Measurements from ENCODE around the gene QPCT. TPM values are rescaled to one million over a fixed set of nuclear protein-coding genes. Genes with fewer than 3 reads are reported as not detected.
"Not testable (repeated sequence)": the region's sequence is repeated elsewhere in the genome, so short reads cannot be mapped to it uniquely, and the experiment has no call there.

QPCT gene
- total and polyA plus RNA-seq, 5 experiments from 2014 or later, result 0.20 to 0.52 (median 0.50) TPM; not detected in 2

GRCh38 chr2:37405781-37406180 lies 61.4 kb downstream of the QPCT start:
- peaks cover 0 to 7% (median 7%) of the 10 kb centered on the region in 3 donors for H3K36me3 Mint-ChIP-seq
- POLR2A ChIA-PET, result no interaction called here
- DNase-seq (no peak), ATAC-seq (no peak)
- no peak overlapping the region for H3K27ac Mint-ChIP-seq
- H3K9me3 Mint-ChIP-seq, result peaks cover 0 to 12% (median 2%) of the 10 kb centered on the region in 9 donors
- peaks cover 0 to 22% (median 4%) of the 10 kb centered on the region in 5 donors for H3K27me3 Mint-ChIP-seq
- no peak overlapping the region for H3K4me3 Mint-ChIP-seq
- no peaks in the 10 kb centered on the region for H3K4me1 Mint-ChIP-seq

GRCh38 chr2:37412231-37412630 lies 67.8 kb downstream of the QPCT start:
- DNase-seq (no peak), ATAC-seq (no peak)
- no peak overlapping the region for H3K4me3 Mint-ChIP-seq
- H3K27ac Mint-ChIP-seq, result no peak overlapping the region
- POLR2A ChIA-PET, result interaction anchor here (1.1 kb wide), 1 partner anchor 15 kb away, joined by 5 read pairs; no protein-coding TSS in a partner anchor
- H3K9me3 Mint-ChIP-seq, result no peaks in the 10 kb centered on the region
- H3K4me1 Mint-ChIP-seq, result peaks cover 7 to 13% (median 11%) of the 10 kb centered on the region in 4 donors
- H3K36me3 Mint-ChIP-seq, result no peaks in the 10 kb centered on the region
- peaks cover 2 to 19% (median 4%) of the 10 kb centered on the region in 5 donors for H3K27me3 Mint-ChIP-seq

DNA sequence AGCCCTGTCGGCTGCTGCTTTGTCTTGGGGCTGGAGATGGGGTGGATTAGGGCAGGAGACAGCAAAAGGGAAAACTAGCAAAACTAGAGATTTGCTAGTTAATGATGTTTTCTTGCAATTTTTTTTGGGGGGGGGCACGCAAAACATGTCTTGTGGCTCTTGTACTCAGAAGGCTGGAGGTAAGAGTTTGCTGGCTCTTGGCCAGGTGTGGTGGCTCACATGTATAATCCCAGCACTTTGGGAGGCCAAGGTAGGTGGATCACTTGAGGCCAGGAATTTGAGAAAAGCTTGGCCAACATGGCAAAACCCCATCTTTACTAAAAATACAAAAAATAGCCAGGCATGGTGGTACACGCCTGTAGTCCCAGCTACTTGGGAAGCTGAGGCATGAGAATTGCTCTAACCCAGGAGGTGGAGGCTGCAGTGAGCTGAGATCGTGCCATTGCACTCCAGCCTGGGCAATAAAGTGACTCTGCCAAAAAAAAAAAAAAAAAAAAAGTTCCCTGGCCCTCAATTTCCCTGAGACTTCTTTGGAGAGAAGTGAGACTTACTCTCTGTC lies 69.6 kb downstream of the QPCT start:
- Mint-ChIP-seq H3K4me1 (peaks cover 7 to 13% (median 11%) of the 10 kb centered on the region in 4 donors), H3K27me3 (peaks cover 0 to 11% (median 3%) of the 10 kb centered on the region in 5 donors)
- H3K4me3 Mint-ChIP-seq, H3K36me3 Mint-ChIP-seq, H3K9me3 Mint-ChIP-seq, H3K27ac Mint-ChIP-seq, ATAC-seq, DNase-seq: not testable (repeated sequence)
- POLR2A ChIA-PET, result interaction anchor here (0.7 to 2.4 kb wide), 7 partner anchors 13 to 419 kb away, joined by 3 to 11 read pairs (median 5); partner anchors contain the start of gene CDC42EP3

GRCh38 chr2:37414470-37414949 lies 70.1 kb downstream of the QPCT start:
- DNase-seq (peak in 4 of 10 donors; percentile 18 to 61 (median 56)), ATAC-seq (peak; percentile 73 to 82)
- peaks cover 7 to 13% (median 11%) of the 10 kb centered on the region in 4 donors for H3K4me1 Mint-ChIP-seq
- peak overlapping the region in 2 of 10 donors; percentile 4 to 46 for H3K27ac Mint-ChIP-seq
- POLR2A ChIA-PET, result interaction anchor here (0.7 to 2.4 kb wide), 8 partner anchors 14 to 418 kb away, joined by 3 to 11 read pairs (median 4); partner anchors contain the start of gene CDC42EP3
- H3K27me3 Mint-ChIP-seq, result peaks cover 0 to 6% (median 0%) of the 10 kb centered on the region in 5 donors
- no peaks in the 10 kb centered on the region for H3K36me3 Mint-ChIP-seq
- H3K4me3 Mint-ChIP-seq, result peak overlapping the region in 2 of 10 donors; percentile 5 to 9
- peaks cover 0 to 1% (median 0%) of the 10 kb centered on the region in 9 donors for H3K9me3 Mint-ChIP-seq

- Mint-ChIP-seq H3K9me3 (peaks cover 0 to 2% (median 0%) of the 10 kb centered on the region in 9 donors), H3K36me3 (no peaks in the 10 kb centered on the region), H3K4me3 (no peak overlapping the region), H3K27me3 (peaks cover 0 to 5% (median 0%) of the 10 kb centered on the region in 5 donors), H3K27ac (peak overlapping the region in 3 of 10 donors; percentile 22 to 80 (median 30)), H3K4me1 (peaks cover 7 to 13% (median 11%) of the 10 kb centered on the region in 4 donors)
- ATAC-seq (no peak), DNase-seq (no peak)
- POLR2A ChIA-PET, result interaction anchor here (0.7 to 2.4 kb wide), 7 partner anchors 19 to 417 kb away, joined by 3 to 11 read pairs (median 4); partner anchors contain the start of gene CDC42EP3
Measured at GRCh38 chr2:37415128-37415820, 70.8 kb downstream of the QPCT start.

DNA sequence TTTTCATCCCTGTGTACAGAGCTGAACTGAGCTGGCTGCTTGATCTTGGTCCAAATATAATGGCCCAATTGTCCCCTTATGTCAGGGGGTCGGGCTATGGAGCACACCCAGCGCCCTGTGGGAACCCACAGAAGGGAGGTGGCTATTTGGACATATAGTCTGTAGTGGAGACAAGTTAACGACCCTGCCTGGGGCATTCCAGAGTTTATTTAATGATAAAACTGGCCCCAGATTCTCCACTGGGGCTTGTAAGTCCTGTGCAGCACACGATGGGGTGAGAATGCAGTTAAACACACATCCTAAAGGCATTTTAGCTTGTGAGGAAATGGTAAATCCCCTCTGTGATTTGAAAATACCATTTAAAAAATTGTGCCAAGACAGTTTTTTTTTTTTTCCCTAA lies 72.9 kb downstream of the QPCT start:
- POLR2A ChIA-PET, result no interaction called here
- Mint-ChIP-seq H3K27me3 (no peaks in the 10 kb centered on the region), H3K36me3 (no peaks in the 10 kb centered on the region), H3K27ac (no peak overlapping the region), H3K4me1 (peaks cover 7 to 13% (median 11%) of the 10 kb centered on the region in 4 donors), H3K9me3 (peaks cover 0 to 2% (median 0%) of the 10 kb centered on the region in 9 donors), H3K4me3 (no peak overlapping the region)
- no peak for ATAC-seq
- no peak for DNase-seq

DNA sequence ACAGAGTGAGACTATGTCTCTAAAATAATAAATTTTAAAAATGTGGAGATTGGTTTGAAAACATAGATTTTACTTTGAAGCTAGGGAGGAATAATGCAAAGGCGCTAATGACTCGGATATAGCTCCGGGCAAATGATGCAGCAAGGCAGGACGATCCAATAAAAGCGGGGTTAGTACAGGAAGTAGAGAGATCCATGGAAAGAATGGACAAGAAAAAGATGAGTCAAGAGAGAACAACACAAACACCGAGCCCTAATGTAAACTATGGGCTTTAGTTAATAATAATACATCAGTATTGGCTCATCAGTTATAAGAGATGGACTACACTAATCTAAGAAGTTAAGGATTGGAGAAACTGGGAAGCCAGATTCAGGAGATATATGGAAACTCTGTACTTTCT lies 74.5 kb downstream of the QPCT start:
- no peaks in the 10 kb centered on the region for H3K36me3 Mint-ChIP-seq
- POLR2A ChIA-PET, result no interaction called here
- peaks cover 7 to 13% (median 11%) of the 10 kb centered on the region in 4 donors for H3K4me1 Mint-ChIP-seq
- peaks cover 0 to 2% (median 0%) of the 10 kb centered on the region in 9 donors for H3K9me3 Mint-ChIP-seq
- no peak overlapping the region for H3K4me3 Mint-ChIP-seq
- ATAC-seq (no peak), DNase-seq (no peak)
- no peak overlapping the region for H3K27ac Mint-ChIP-seq
- H3K27me3 Mint-ChIP-seq, result no peaks in the 10 kb centered on the region

- H3K27ac Mint-ChIP-seq, result no peak overlapping the region
- no peak for DNase-seq
- POLR2A ChIA-PET, result no interaction called here
- H3K36me3 Mint-ChIP-seq, result no peaks in the 10 kb centered on the region
- ATAC-seq, result no peak
- H3K9me3 Mint-ChIP-seq, result peaks cover 0 to 2% (median 0%) of the 10 kb centered on the region in 9 donors
- no peak overlapping the region for H3K4me3 Mint-ChIP-seq
- no peaks in the 10 kb centered on the region for H3K4me1 Mint-ChIP-seq
- H3K27me3 Mint-ChIP-seq, result no peaks in the 10 kb centered on the region
Measured at GRCh38 chr2:37421686-37422085, 77.3 kb downstream of the QPCT start.

- H3K4me3 Mint-ChIP-seq, result no peak overlapping the region
Measured at GRCh38 chr2:37422816-37423215, 78.4 kb downstream of the QPCT start.

More at GRCh38 chr2:37422816-37423215, 78.4 kb downstream of the QPCT start:
- H3K9me3 Mint-ChIP-seq, result peaks cover 0 to 2% (median 0%) of the 10 kb centered on the region in 9 donors
- DNase-seq (no peak), ATAC-seq (no peak)
- POLR2A ChIA-PET, result no interaction called here
- no peaks in the 10 kb centered on the region for H3K27me3 Mint-ChIP-seq
- no peaks in the 10 kb centered on the region for H3K36me3 Mint-ChIP-seq
- H3K27ac Mint-ChIP-seq, result no peak overlapping the region
- H3K4me1 Mint-ChIP-seq, result no peaks in the 10 kb centered on the region

Other genes starting within 250 kb of the QPCT start
- gene EIF2AK2, start 187.7 kb upstream of the QPCT start, total RNA-seq, result 10 to 100 TPM; 24.4 to 31.1 TPM
- 10 to 100 TPM; 18.8 to 28.8 (median 21.6) TPM for gene EIF2AK2, start 187.7 kb upstream of the QPCT start, polyA plus RNA-seq
- gene SULT6B1, start 156.0 kb upstream of the QPCT start, total RNA-seq, result not detected
- gene SULT6B1, start 156.0 kb upstream of the QPCT start, polyA plus RNA-seq, result not detected
- 10 to 100 TPM; 42.3 to 45.4 TPM for gene CEBPZOS, start 148.1 kb upstream of the QPCT start, total RNA-seq
- gene CEBPZOS, start 148.1 kb upstream of the QPCT start, polyA plus RNA-seq, result 10 to 100 TPM; 43.0 to 44.5 (median 43.8) TPM
- 10 to 100 TPM; 88.4 to 98.5 TPM for gene CEBPZ, start 113.0 kb upstream of the QPCT start, total RNA-seq
- 10 to 100 TPM; 24.3 to 37.8 (median 25.7) TPM for gene CEBPZ, start 113.0 kb upstream of the QPCT start, polyA plus RNA-seq
- gene NDUFAF7, start 113.0 kb upstream of the QPCT start, total RNA-seq, result 10 to 100 TPM; 32.4 to 35.2 TPM
- gene NDUFAF7, start 113.0 kb upstream of the QPCT start, polyA plus RNA-seq, result 1 to 10 TPM; 5.7 to 9.5 (median 8.4) TPM
- 10 to 100 TPM; 47.3 to 50.2 TPM for gene PRKD3, start 19.8 kb upstream of the QPCT start, total RNA-seq
- 10 to 100 TPM; 22.9 to 26.5 (median 25.0) TPM for gene PRKD3, start 19.8 kb upstream of the QPCT start, polyA plus RNA-seq

Data from naive thymus-derived CD8-positive, alpha-beta T cell (primary cell).